H7 (cell line): Measurements from ENCODE around the gene PGAP3. TPM values are rescaled to one million over a fixed set of nuclear protein-coding genes. Genes with fewer than 3 reads are reported as not detected.
"Not testable (repeated sequence)": the region's sequence is repeated elsewhere in the genome, so short reads cannot be mapped to it uniquely, and the experiment has no call there.

Experiments
- DNase-seq: peaks from one replicate; pipeline ENCODE4 v3.0.0; 2012
- H3K27me3 ChIP-seq: 2 replicates; pipeline ENCODE4 v1.6.0; 2011; ENCODE audit warnings: mild to moderate bottlenecking, low read length; ENCODE audit not compliant: control insufficient read depth, insufficient read depth
- H3K36me3 ChIP-seq: replicated peaks from 2 replicates; pipeline ENCODE4 v1.5.1; 2011; ENCODE audit warnings: low read length; ENCODE audit not compliant: control insufficient read depth, insufficient read depth
- H3K4me3 ChIP-seq: 2 replicates; pipeline ENCODE4 v1.5.1; 2011; ENCODE audit warnings: low read depth, mild to moderate bottlenecking, control low read depth, low read length, moderate library complexity; ENCODE audit not compliant: insufficient read depth
- total RNA-seq: library from RNA; depleted of rRNA; stranded (reverse); fragments of >200 nt; shearing (Covaris generic); gene quantifications from 2 replicates; pipeline ENCODE4 v1.2.3, GENCODE V29; 2014; rRNA removed

Gene PGAP3
- total RNA-seq = 15.9 and 17.6 TPM in 2 replicates

GRCh38 chr17:39687546-39688474, at the start of gene PGAP3:
PGAP3 (minus strand) TSS chr17:39688057; CDS start chr17:39688014, 43 bp downstream.
- no peaks in the 10 kb centered on the region; the same call in none of the 2 replicates for H3K36me3 ChIP-seq
- H3K4me3 ChIP-seq = peak within 1 kb of the TSS; percentile 72
- no peaks in the 10 kb centered on the region for H3K27me3 ChIP-seq
- peak; percentile 93 for DNase-seq

DNA sequence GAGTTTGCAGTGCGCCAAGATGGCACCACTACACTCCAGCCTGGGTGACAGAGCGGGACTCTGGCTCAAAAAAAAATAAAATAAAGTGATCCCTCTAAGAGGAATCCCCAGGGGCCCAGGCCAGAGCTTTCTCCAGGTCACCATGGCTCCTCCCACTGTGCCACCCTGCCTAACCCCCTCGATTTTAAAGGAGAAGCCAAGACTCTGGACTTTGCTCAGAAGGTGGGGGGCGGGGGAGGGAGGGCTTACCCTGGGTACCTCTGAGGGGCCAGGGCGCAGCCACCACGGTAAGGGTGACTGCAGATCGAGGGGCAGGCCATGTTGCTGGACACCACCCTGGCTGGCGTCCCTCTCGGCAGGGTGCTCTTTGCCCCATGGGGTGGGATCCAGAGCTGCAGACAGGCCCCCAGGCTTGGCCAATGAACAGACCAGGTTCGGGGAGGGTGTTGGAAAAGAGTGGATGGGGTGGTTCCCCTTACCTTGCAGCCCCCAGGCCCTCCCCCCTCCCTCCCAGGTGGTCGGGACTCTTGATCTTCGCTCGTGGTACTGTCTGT, 49.4 kb upstream of the PGAP3 start:
- DNase-seq = no peak
- H3K27me3 ChIP-seq = no peaks in the 10 kb centered on the region

GRCh38 chr17:39736319-39737165, 48.7 kb upstream of the PGAP3 start:
- no peaks in the 10 kb centered on the region for H3K36me3 ChIP-seq
- DNase-seq = no peak
- H3K4me3 ChIP-seq = no peak overlapping the region
- no peaks in the 10 kb centered on the region for H3K27me3 ChIP-seq

More for the DNA sequence above, 49.4 kb upstream of the PGAP3 start:
- Histone ChIP-seq H3K36me3 (no peaks in the 10 kb centered on the region; the same call in 1 of the 2 replicates), H3K4me3 (peak overlapping the region; percentile 80)

DNA sequence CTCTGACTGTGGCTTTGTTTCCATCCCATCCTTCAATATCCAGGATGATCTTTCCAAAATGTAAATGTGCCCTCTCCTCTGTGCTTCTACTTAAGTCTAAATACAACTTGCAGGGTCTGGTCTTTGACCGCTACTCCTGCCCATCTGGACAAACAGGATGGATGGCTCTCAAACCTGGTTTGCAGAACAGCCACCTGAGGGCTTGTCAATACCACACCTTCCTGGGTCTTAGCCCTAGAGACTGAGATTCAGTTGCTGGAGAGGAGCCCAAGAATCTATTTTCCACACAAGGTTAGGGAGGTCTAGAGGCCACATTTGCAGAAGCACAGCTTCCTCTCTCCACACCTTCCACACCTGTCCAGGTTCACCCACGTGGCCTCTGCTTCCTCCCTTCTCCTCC, 48.0 kb upstream of the PGAP3 start:
- DNase-seq = no peak
- no peaks in the 10 kb centered on the region for H3K27me3 ChIP-seq
- H3K36me3 ChIP-seq = no peaks in the 10 kb centered on the region
- no peak overlapping the region for H3K4me3 ChIP-seq

DNA sequence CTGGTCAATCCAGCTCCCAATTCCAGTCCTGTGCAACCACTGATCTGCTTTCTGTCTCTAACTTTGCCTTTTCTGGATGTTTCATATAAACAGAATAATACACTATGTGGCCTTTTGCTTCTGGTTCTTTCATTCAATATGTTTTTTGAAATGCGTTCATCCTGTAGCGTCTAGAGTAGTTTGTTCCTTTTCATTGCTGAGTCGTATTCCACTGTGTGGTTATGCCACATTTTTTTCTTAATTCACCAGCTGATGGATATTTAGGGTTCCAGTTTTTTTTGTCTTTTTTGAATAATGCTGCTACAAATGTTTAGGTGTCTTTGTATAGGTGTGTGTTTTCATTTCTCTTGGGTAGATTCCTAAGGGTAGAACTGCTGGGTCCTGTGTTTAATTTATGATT, 44.7 kb upstream of the PGAP3 start:
- no peak for DNase-seq
- peaks cover 6% of the 10 kb centered on the region for H3K36me3 ChIP-seq
- H3K27me3 ChIP-seq = no peaks in the 10 kb centered on the region
- H3K4me3 ChIP-seq = no peak overlapping the region

GRCh38 chr17:39730095-39730921, 42.5 kb upstream of the PGAP3 start, which contains the start of gene MIEN1:
MIEN1 (minus strand) TSS chr17:39730532; CDS start chr17:39730495, 37 bp downstream.
- DNase-seq = peak; percentile 99

GRCh38 chr17:39729280-39729851, 41.5 kb upstream of the PGAP3 start:
- peak; percentile 51 for DNase-seq
- H3K36me3 ChIP-seq = peaks cover 17% of the 10 kb centered on the region
- peak overlapping the region; percentile 73; the same call in 1 of the 2 replicates for H3K4me3 ChIP-seq
- no peaks in the 10 kb centered on the region for H3K27me3 ChIP-seq

More at GRCh38 chr17:39730095-39730921, 42.5 kb upstream of the PGAP3 start, which contains the start of gene MIEN1:
- H3K4me3 ChIP-seq = peak within 1 kb of the TSS; percentile 73
- no peaks in the 10 kb centered on the region for H3K27me3 ChIP-seq
- H3K36me3 ChIP-seq = peaks cover 9% of the 10 kb centered on the region

- no peaks in the 10 kb centered on the region for H3K27me3 ChIP-seq
- H3K36me3 ChIP-seq = peaks cover 17% of the 10 kb centered on the region
- DNase-seq = no peak
- no peak overlapping the region for H3K4me3 ChIP-seq
These were observed 39.7 kb upstream of the PGAP3 start for GRCh38 chr17:39727556-39727955.

DNA sequence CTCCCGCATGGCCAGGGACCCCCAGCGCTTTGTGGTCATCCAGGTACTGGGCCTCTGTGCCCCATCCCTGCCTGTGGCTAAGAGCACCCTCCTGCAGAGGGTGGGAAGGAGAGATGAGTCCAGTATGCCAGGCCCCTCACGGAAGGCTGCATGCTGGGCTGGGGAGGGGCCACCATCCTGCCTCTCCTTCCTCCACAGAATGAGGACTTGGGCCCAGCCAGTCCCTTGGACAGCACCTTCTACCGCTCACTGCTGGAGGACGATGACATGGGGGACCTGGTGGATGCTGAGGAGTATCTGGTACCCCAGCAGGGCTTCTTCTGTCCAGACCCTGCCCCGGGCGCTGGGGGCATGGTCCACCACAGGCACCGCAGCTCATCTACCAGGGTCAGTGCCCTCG, 38.8 kb upstream of the PGAP3 start:
- Histone ChIP-seq H3K4me3 (no peak overlapping the region), H3K27me3 (no peaks in the 10 kb centered on the region), H3K36me3 (peaks cover 17% of the 10 kb centered on the region)
- DNase-seq = no peak

DNA sequence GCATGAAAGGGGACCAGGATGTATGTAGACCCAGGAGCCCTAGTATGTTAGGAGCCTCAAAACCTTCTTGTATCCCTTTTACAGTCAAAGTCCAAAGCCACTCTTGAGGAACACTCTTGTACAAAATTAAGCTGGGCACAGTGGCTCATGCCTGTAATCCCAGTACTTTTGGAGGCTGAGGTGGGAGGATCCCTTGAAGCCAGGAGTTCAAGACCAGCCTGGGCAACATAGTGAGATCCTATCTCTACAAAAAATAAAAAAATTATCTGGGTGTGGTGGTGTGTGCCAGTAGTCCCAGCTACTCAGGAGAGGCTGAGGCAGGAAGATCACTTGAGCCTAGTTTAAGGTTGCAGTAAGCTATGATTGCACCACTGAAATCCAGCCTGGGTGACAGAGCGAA, 38.1 kb upstream of the PGAP3 start:
- DNase-seq, H3K4me3 ChIP-seq, H3K27me3 ChIP-seq: not testable (repeated sequence)
- H3K36me3 ChIP-seq = peaks cover 17% of the 10 kb centered on the region

GRCh38 chr17:39724731-39725130, 36.9 kb upstream of the PGAP3 start:
- DNase-seq = no peak
- Histone ChIP-seq H3K36me3 (peaks cover 21% of the 10 kb centered on the region), H3K4me3 (no peak overlapping the region)

DNA sequence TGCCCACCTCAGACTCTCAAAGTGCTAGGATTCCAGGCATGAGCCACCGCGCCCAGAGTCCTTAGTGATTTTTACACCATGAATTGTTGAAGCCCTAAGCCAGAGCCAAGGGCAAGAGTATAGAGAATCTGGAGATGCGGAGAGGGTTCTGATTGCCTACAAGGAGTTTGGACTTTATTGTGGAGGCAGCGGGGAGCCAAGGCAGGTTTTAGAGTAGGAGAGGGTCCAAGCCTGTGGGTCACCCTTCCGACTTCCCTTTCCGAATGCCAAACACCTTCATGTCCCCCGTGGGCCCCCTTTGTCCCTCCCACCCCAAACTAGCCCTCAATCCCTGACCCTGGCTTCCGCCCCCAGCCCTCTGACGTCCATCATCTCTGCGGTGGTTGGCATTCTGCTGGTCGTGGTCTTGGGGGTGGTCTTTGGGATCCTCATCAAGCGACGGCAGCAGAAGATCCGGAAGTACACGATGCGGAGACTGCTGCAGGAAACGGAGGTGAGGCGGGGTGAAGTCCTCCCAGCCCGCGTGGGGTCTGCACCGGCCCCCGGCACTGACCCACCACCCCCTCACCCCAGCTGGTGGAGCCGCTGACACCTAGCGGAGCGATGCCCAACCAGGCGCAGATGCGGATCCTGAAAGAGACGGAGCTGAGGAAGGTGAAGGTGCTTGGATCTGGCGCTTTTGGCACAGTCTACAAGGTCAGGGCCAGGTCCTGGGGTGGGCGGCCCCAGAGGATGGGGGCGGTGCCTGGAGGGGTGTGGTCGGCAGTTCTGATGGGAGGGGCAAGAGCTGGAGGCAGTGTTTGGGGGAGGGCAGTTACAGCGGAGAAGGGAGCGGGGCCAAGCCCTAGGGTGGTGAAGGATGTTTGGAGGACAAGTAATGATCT, 35.4 kb upstream of the PGAP3 start:
- Histone ChIP-seq H3K4me3 (no peak overlapping the region), H3K36me3 (peaks cover 22% of the 10 kb centered on the region), H3K27me3 (no peaks in the 10 kb centered on the region)
- DNase-seq = peak; percentile 93

More at GRCh38 chr17:39724731-39725130, 36.9 kb upstream of the PGAP3 start:
- H3K27me3 ChIP-seq = no peaks in the 10 kb centered on the region
